Measurements from ENCODE around the gene SRSF3.

SRSF3 gene

GRCh38 chr6:36624461-36625157, 30.4 kb downstream of the SRSF3 start:
- DNase-seq = no peak

- DNase-seq = peak; percentile 36
These were observed 31.2 kb downstream of the SRSF3 start for GRCh38 chr6:36625158-36625919.

- no peak for DNase-seq
These were observed 32.5 kb downstream of the SRSF3 start for GRCh38 chr6:36626636-36627035.

DNA sequence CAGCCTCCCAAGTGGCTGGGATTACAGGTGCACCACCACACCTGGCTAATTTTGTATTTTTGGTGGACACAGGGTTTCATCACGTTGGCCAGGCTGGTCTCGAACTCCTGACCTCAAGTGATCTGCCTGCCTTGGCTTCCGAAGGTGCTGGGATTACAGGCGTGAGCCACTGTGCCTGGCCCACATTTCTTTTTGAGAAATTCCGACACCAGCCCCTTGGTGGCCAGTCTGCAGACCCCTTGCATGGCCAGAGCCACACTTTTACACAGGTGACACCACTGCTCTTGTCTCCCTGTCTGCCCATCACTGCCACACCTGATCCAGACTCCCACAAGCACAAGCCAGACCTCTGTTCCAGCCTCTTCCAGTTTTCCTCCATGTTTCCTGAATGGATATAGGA, 33.0 kb downstream of the SRSF3 start:
- DNase-seq = no peak

DNA sequence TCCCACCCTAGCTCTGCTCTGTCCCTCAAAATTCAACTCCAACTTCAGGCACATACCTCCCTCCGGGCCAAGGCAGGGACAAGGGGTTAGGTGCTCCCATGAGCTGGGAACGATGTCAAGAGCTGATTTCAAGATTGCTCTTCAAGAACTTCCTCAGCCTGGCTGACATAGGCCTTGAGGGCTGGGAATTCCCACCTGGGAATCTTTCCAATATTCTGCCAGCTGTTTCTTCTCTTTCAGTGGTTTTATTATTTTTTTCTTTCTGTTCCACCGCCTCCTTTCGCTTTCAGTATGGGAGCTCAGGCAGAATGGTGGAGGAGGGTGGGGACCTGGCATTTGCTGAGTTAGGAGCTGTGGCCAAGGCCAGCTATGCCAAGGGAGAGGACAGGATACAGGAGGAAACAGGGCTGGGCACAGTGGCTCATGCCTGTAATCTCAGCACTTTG, 33.7 kb downstream of the SRSF3 start:
- no peak for DNase-seq

- no peak for DNase-seq
These were observed 35.6 kb downstream of the SRSF3 start for GRCh38 chr6:36629784-36630183.

- no peak for DNase-seq
These were observed 37.3 kb downstream of the SRSF3 start for GRCh38 chr6:36631326-36632011.

- no peak for DNase-seq
These were observed 39.2 kb downstream of the SRSF3 start for GRCh38 chr6:36633370-36633769.

DNA sequence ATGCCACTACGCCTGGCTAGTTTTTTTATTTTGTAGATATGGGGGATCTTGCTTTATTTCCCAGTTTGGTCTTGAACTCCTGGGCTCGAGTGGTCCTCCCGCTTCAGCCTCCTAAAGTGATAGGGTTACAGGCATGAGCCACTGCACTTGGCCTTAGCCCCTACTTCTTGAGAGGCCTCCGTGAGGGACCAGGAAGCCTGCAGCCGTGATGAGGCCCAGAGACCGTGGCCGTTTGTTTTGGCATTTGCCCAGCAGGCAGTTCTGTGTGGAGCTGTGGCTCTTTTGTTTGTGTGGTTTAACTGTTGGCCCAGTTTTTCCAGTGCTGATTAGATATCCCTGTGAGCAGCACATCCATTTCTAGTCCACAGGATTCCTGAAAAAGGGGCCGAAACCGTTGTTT, 39.8 kb downstream of the SRSF3 start:
- no peak for DNase-seq

- no peak for DNase-seq
These were observed 40.4 kb downstream of the SRSF3 start for GRCh38 chr6:36634317-36635108.

- no peak for DNase-seq
These were observed 42.1 kb downstream of the SRSF3 start for GRCh38 chr6:36636283-36636682.

DNA sequence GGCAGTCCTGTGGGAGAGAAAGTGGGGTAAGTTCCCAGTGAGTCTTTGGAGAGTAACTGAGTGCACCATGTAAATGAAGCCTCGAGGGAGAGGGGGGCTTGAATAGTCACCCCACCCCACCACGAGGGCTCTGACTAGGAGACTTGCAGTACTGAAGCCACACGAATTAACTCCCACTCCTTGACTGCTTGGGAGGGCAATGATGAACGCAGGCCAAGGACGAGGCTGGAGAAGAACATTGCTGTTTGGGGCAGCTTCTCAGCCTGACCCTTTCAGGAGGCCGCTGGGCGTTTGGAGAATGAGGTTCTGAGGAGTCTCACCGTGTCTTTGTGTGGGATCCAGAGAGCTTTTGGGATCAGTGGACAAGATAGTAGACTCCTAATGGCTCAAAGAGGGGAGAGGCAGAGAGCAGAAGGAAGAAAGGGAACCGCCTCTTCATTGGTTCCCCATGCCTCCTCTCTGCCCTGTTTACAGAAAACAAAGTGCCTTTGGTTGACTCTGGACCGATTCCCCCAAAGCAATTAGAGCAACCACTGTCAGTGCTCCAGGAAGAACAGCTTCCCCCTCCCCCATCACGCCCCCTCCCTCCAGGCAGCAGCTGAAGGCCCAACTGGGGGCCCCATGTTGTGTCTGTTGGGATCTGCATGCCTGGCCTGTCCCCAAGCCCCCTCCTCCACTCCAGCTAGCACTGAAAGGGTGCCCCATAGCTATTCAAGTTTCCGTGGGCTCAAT, 42.7 kb downstream of the SRSF3 start:
- no peak for DNase-seq

DNA sequence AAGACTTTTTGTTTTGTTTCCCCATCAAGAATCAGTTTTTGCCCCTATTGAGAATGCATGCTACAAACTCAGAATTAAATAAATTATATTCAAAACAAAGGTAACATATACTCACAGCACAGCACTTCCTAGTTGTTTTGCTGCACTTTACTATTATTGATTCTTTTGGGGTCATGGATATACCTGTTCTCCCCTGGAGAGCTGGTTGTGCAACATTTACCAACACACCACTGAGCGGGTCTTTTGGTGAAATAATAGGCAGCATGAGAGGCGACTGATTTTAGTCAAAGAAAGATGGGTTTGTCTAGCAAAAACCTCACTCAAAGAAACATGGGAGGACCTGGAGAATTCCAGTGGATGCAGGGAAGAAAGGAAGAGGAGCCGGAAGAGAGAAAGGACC, 44.4 kb downstream of the SRSF3 start:
- no peak for DNase-seq

GRCh38 chr6:36639171-36639808, 45.1 kb downstream of the SRSF3 start:
- no peak for DNase-seq

- no peak for DNase-seq
These were observed 47.4 kb downstream of the SRSF3 start for GRCh38 chr6:36641543-36641942.

- DNase-seq = no peak
These were observed 49.0 kb downstream of the SRSF3 start for GRCh38 chr6:36642913-36643817.

DNA sequence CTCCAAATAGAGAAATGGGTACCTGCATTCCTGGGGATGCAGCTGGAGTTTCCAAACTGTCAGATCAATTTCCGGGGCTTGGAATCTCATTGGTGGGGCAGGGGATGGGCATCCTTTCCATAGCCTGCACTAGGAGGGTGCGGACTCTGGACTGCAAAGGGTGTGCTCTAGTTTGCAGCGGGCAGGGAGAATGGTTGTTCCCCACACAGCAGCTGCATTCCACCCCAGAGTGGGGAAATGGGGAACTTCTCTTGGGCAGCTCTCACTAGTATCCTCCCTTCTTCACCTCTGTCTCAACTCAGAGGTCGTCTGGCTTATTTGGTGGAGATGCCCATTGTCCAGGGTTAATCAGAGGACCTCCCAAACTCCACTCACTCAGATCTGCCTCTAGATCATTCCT, 49.8 kb downstream of the SRSF3 start:
- no peak for DNase-seq

DNA sequence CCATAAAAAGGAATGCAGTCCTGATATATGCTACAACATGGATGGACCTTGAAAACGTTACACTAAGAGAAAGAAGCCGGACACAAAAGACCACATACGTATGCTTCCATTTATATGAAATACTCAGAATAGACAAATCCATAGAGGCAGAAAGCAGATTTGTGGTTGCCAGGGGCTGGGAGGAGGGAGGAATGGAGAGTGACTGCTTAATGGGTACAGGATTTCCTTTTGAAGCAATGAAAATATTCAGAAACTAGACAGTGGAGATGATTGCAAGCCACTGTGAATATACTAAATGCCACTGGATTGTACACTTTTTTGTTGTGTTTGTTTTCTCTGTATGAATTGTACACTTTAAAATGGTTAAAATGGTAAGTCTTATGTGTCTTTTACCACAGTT, 54.9 kb downstream of the SRSF3 start:
- DNase-seq = no peak

- no peak for DNase-seq
These were observed 55.7 kb downstream of the SRSF3 start for GRCh38 chr6:36649701-36650484.

All from NCI-H524 treated with DMSO at 0.1 percent for 48 hours (cell line).